ENCODE measurements around the gene FYTTD1.
A peak's percentile ranks its signal among the peaks of the same experiment; 100 is the strongest.

FYTTD1 gene

DNA sequence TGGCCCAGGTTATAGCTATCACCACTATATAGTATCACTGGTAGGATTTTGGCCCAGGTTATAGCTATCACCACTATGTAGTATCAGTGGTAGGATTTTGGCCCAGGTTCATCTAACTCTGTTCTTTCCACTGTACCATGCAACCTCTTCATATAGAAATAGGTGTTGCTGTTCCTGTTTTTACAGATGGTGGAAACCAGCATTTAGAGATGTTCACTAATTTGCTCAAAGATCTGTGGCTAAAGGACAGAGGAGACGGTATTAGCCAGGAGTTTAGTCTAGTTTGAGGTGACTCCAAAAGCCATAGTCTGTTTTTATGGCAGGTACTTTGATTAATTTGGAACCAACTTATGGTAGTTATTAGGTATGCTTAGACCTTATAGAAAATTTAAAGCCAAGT lies 44.4 kb downstream of the FYTTD1 start:
- POLR2A ChIA-PET = no interaction called here
- DNase-seq (ENCODE audit: extremely low spot score) = no peak
- TF ChIP-seq, protein P1, sequence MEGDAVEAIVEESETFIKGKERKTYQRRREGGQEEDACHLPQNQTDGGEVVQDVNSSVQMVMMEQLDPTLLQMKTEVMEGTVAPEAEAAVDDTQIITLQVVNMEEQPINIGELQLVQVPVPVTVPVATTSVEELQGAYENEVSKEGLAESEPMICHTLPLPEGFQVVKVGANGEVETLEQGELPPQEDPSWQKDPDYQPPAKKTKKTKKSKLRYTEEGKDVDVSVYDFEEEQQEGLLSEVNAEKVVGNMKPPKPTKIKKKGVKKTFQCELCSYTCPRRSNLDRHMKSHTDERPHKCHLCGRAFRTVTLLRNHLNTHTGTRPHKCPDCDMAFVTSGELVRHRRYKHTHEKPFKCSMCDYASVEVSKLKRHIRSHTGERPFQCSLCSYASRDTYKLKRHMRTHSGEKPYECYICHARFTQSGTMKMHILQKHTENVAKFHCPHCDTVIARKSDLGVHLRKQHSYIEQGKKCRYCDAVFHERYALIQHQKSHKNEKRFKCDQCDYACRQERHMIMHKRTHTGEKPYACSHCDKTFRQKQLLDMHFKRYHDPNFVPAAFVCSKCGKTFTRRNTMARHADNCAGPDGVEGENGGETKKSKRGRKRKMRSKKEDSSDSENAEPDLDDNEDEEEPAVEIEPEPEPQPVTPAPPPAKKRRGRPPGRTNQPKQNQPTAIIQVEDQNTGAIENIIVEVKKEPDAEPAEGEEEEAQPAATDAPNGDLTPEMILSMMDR (IDR thresholded peaks at IDR 0.05; ENCODE audit: control extremely low read depth, extremely low read depth, low read depth, missing control alignments) = no peak
- CTCF ChIA-PET = interaction anchor here (0.6 to 1.8 kb wide), 4 partner anchors 11 to 48 kb away, joined by 3 to 12 read pairs (median 3); partner anchors contain the start of gene FYTTD1

DNA sequence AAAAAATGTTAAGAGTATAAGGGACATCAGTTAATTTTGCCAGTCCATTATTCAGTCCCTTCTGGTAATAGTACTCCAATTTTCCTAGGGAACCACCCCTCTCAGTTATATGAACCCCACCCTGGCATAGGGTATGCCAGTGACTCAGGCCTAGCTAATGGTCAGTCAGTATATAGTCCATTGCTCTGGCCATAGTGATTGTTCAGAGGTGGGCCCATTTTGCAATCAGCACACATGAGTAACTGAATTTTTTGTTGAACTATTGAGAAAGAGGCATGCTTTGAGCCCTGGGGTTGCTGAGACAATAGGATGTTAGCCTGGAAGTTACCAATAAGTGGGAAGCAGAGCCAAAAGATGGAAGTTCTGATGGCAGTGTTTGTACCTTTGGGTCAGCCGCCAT lies 45.5 kb downstream of the FYTTD1 start:
- no peak for DNase-seq (ENCODE audit: extremely low spot score)
- ChIA-PET CTCF (interaction anchor here (0.9 to 2.1 kb wide), 5 partner anchors 11 to 46 kb away, joined by 3 to 10 read pairs (median 3); partner anchors contain the start of gene FYTTD1), POLR2A (no interaction called here)
- TF ChIP-seq, protein P1 (IDR thresholded peaks at IDR 0.05; ENCODE audit: control extremely low read depth, extremely low read depth, low read depth, missing control alignments) = no peak

DNA sequence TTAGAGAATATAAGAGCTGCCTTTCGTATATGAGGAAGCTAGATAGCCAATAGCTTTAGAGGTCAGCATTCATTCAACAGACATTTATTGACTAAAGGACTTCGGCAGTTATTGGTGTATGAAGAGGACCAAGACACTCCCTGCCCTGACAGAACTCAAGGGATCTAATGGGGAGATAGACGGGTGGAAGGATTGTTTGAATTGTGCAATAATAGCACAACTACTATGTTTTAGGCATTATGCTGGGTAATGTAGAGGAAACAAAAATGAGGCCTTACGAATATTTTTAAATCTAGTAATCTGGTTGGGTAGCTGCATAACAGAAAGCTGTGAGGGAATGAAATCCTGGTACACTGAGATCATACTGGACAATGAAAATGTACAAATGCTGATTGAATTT lies 46.4 kb downstream of the FYTTD1 start:
- TF ChIP-seq, protein P1 (IDR thresholded peaks at IDR 0.05; ENCODE audit: control extremely low read depth, extremely low read depth, low read depth, missing control alignments) = no peak
- CTCF ChIA-PET = interaction anchor here (0.9 to 2.1 kb wide), 7 partner anchors 8 to 43 kb away, joined by 3 to 10 read pairs (median 3); no protein-coding TSS in a partner anchor
- POLR2A ChIA-PET = no interaction called here
- no peak for DNase-seq (ENCODE audit: extremely low spot score)

DNA sequence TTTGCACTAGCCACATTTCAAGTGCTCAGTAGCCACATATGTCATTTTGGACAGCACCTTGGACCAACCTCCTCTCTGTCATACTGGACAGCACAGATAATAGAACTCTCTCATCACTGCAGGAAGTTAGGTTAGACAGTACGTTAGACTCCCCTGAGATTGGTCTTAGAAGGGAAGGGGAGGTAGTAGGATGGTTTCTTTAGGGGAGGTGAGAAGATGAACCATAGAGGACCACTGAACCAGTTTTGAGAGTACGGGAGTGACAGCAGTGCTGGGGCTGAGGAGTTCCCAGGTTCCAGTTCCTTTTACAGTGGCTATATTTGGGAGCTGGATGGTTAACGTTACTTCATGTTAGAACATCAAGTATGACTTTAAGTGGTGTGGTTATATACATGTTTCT lies 49.2 kb downstream of the FYTTD1 start:
- peak; percentile 39 for DNase-seq (ENCODE audit: extremely low spot score)
- TF ChIP-seq, protein P1 (IDR thresholded peaks at IDR 0.05; ENCODE audit: control extremely low read depth, extremely low read depth, low read depth, missing control alignments) = no peak
- ChIA-PET CTCF (interaction anchor here (1.0 kb wide), 1 partner anchor 15 kb away, joined by 3 read pairs; no protein-coding TSS in a partner anchor), POLR2A (no interaction called here)

DNA sequence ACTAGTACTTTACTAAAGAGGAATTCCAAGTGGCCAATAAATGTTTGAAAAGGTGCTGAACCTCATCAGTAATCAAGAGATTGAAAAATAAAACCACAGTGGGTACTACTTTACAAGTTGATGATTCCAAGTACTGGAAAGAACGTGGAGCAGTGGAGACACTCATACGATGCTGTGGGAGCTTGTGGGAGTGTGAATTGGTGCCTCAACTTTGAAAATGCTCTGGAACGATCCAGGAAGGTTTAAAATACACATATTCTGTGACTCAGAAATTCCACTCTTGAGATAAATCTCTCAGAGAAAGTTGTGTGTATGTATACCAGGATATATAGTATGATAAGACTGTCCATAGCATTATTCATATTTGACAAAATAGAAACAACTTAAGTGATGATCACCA lies 50.7 kb downstream of the FYTTD1 start:
- POLR2A ChIA-PET = no interaction called here
- TF ChIP-seq, protein P1 (IDR thresholded peaks at IDR 0.05; ENCODE audit: control extremely low read depth, extremely low read depth, low read depth, missing control alignments) = no peak
- CTCF ChIA-PET = interaction anchor here (1.1 to 3.5 kb wide), 4 partner anchors 9 to 42 kb away, joined by 4 to 17 read pairs (median 12); partner anchors contain the start of gene LRCH3

GRCh38 chr3:197801891-197802778 lies 52.5 kb downstream of the FYTTD1 start:
- DNase-seq (ENCODE audit: extremely low spot score) = no peak
- POLR2A ChIA-PET = no interaction called here
- CTCF ChIA-PET = interaction anchor here (0.8 to 3.5 kb wide), 13 partner anchors 10 to 120 kb away, joined by 3 to 17 read pairs (median 4); partner anchors contain the start of genes FYTTD1 and LRCH3
- TF ChIP-seq, protein P1 (IDR thresholded peaks at IDR 0.05; ENCODE audit: control extremely low read depth, extremely low read depth, low read depth, missing control alignments) = peak; percentile 44

More for the DNA sequence above, 50.7 kb downstream of the FYTTD1 start:
- DNase-seq (ENCODE audit: extremely low spot score) = no peak
